A549 (cell line): ENCODE results near the gene PHF2. TPM values are rescaled to one million over a fixed set of nuclear protein-coding genes. Genes with fewer than 3 reads are reported as not detected.

Source experiments
- ATAC-seq, 2 experiments: fragments of 200-7000 bp in 1 of 2; fragments of >200 bp in 1 of 2; cut with Nextera tagmentation in 1 of 2; cut with Tn5 transposase in 1 of 2; 3 replicates each; pipeline versions ENCODE4 v1.8.0 to v1.9.1; 2018 to 2020; ENCODE audit warnings: mild to moderate bottlenecking in 1 of 2, moderate library complexity in 1 of 2
- CTCF ChIA-PET: fragments of 300-600 bp; sonication (Branson Sonifier 250); formaldehyde crosslinking; extraction: SDS; loops from one replicate; lab custom pipeline; 2021; ENCODE audit warnings: antibody characterized with exemption, inconsistent platforms; lab: Yijun Ruan, JAX
- POLR2A ChIA-PET: fragments of 350-600 bp; formaldehyde crosslinking; extraction: SDS; loops from one replicate; lab custom pipeline; 2021; ENCODE audit warnings: antibody characterized with exemption, inconsistent platforms; lab: Yijun Ruan, JAX
- DNase-seq, 2 experiments: peaks; one replicate each; pipeline versions ENCODE4 v3.0.0 to v3.0.0-alpha.2; 2011 to 2016; ENCODE audit warnings: low read depth in 1 of 2, low spot score in 1 of 2
- FAIRE-seq: peaks from 2 replicates; lab custom pipeline; 2011; peaks lifted over from hg19 to GRCh38; lab: Jason Lieb, UNC
- H3K27ac ChIP-seq, 2 experiments: fragments of >200 bp; sonication (Bioruptor Twin); formaldehyde crosslinking; 3 replicates each; pipeline ENCODE4 v1.5.1; 2016 to 2017
- H3K4me1 ChIP-seq: fragments of >200 bp; sonication (Bioruptor Twin); formaldehyde crosslinking; 3 replicates; pipeline ENCODE4 v1.6.1; 2016
- H3K4me2 ChIP-seq: fragments of >200 bp; sonication (Bioruptor Twin); formaldehyde crosslinking; 3 replicates; pipeline ENCODE4 v1.6.1; 2016
- H3K4me3 ChIP-seq: fragments of >200 bp; sonication (Bioruptor Twin); formaldehyde crosslinking; 3 replicates; pipeline ENCODE4 v1.5.1; 2016
- H3K9me3 ChIP-seq: fragments of >200 bp; sonication (Bioruptor Twin); formaldehyde crosslinking; 3 replicates; pipeline ENCODE4 v1.6.1; 2016
- BHLHE40 ChIP-seq: IDR thresholded peaks from 2 replicates; pipeline ENCODE4 v1.6.1; 2012; ENCODE audit warnings: low read depth, low read length, inconsistent platforms
- CBX8 ChIP-seq: fragments of 200-600 bp; sonication (generic); IDR thresholded peaks from 2 replicates; pipeline ENCODE4 v1.6.1; 2016
- CEBPB ChIP-seq, 2 experiments: fragments of >200 bp in 1 of 2; sonication (Bioruptor Twin) in 1 of 2; formaldehyde crosslinking in 1 of 2; IDR thresholded peaks; 2 replicates each; pipeline ENCODE4 v1.6.1; 2012 to 2016
- CHD2 ChIP-seq: fragments of 150-350 bp; IDR thresholded peaks from 2 replicates; pipeline ENCODE4 v1.6.1; 2014; ENCODE audit warnings: low read length; ENCODE audit not compliant: partially characterized antibody
- EHF ChIP-seq: fragments of 250-450 bp; sonication (Bioruptor Pico); IDR thresholded peaks from 2 replicates; pipeline ENCODE4 v1.5.0; 2020; ENCODE audit warnings: mild to moderate bottlenecking
- EHMT2 ChIP-seq: fragments of 200-600 bp; sonication (generic); IDR thresholded peaks from 2 replicates; pipeline ENCODE4 v1.6.1; 2016; ENCODE audit warnings: antibody characterized with exemption, low read depth, mild to moderate bottlenecking, moderate library complexity
- FOXS1 ChIP-seq: fragments of 250-450 bp; sonication (Bioruptor Pico); IDR thresholded peaks from 2 replicates; pipeline ENCODE4 v1.5.0; 2020; ENCODE audit warnings: mild to moderate bottlenecking, moderate library complexity
- GATA3 ChIP-seq: IDR thresholded peaks from 2 replicates; pipeline ENCODE4 v1.6.1; 2012; ENCODE audit warnings: borderline replicate concordance
- HDAC2 ChIP-seq: fragments of 200-600 bp; sonication (generic); IDR thresholded peaks from 2 replicates; pipeline ENCODE4 v1.6.1; 2016
- HEYL ChIP-seq: fragments of 250-450 bp; sonication (Bioruptor Pico); IDR thresholded peaks from 2 replicates; pipeline ENCODE4 v1.8.0; 2021; ENCODE audit warnings: mild to moderate bottlenecking, moderate library complexity
- HOXB13 ChIP-seq: fragments of 250-450 bp; sonication (Bioruptor Pico); IDR thresholded peaks from 2 replicates; pipeline ENCODE4 v1.5.0; 2020; ENCODE audit warnings: low read depth, mild to moderate bottlenecking, moderate library complexity
- HOXB5 ChIP-seq: fragments of 250-450 bp; sonication (Bioruptor Pico); IDR thresholded peaks from 2 replicates; pipeline ENCODE4 v1.5.0; 2020; ENCODE audit warnings: mild to moderate bottlenecking, moderate library complexity
- JUNB ChIP-seq: fragments of >200 bp; sonication (Bioruptor Twin); formaldehyde crosslinking; IDR thresholded peaks from 2 replicates; pipeline ENCODE4 v1.6.1; 2016
- KDM5A ChIP-seq: fragments of 200-600 bp; sonication (generic); IDR thresholded peaks from 2 replicates; pipeline ENCODE4 v1.6.1; 2016; ENCODE audit warnings: antibody characterized with exemption, mild to moderate bottlenecking
- MAFK ChIP-seq: fragments of 450-650 bp; IDR thresholded peaks from 2 replicates; pipeline ENCODE4 v1.6.1; 2014; ENCODE audit not compliant: partially characterized antibody
- NFE2L2 ChIP-seq: fragments of 150-350 bp; conservative IDR thresholded peaks from 2 replicates; pipeline ENCODE4 v1.6.1; 2014; ENCODE audit warnings: low read length
- POLR2A ChIP-seq: IDR thresholded peaks from 2 replicates; pipeline ENCODE4 v1.6.1; 2012; ENCODE audit warnings: mild to moderate bottlenecking, low read length
- POLR2AphosphoS2 ChIP-seq: conservative IDR thresholded peaks from 2 replicates; pipeline ENCODE4 v1.6.1; 2012; ENCODE audit warnings: low read length, improper control_type of control experiment, inconsistent platforms
- RARB ChIP-seq: fragments of 250-450 bp; sonication (Bioruptor Pico); IDR thresholded peaks from 2 replicates; pipeline ENCODE4 v1.8.0; 2021; ENCODE audit warnings: mild to moderate bottlenecking, moderate library complexity
- RNF2 ChIP-seq: fragments of 200-600 bp; sonication (generic); IDR thresholded peaks from 2 replicates; pipeline ENCODE4 v1.6.1; 2016; ENCODE audit warnings: low read depth, mild to moderate bottlenecking, antibody characterized with exemption, moderate library complexity, borderline replicate concordance
- SREBF2 ChIP-seq: fragments of 450-650 bp; IDR thresholded peaks from 2 replicates; pipeline ENCODE4 v1.6.1; 2014; ENCODE audit warnings: mild to moderate bottlenecking, moderate library complexity
- TFCP2L1 ChIP-seq: fragments of 250-450 bp; sonication (Bioruptor Pico); IDR thresholded peaks from 2 replicates; pipeline ENCODE4 v1.5.0; 2021; ENCODE audit warnings: mild to moderate bottlenecking
- ZC3H11A ChIP-seq: fragments of 450-650 bp; IDR thresholded peaks from 2 replicates; pipeline ENCODE4 v1.6.1; 2014; ENCODE audit warnings: antibody characterized with exemption, mild to moderate bottlenecking
- ZFP36 ChIP-seq: fragments of 450-650 bp; IDR thresholded peaks from 2 replicates; pipeline ENCODE4 v1.6.1; 2014; ENCODE audit warnings: borderline replicate concordance; ENCODE audit not compliant: partially characterized antibody
- ZNF302 ChIP-seq: fragments of 250-450 bp; sonication (Bioruptor Pico); IDR thresholded peaks from 2 replicates; pipeline ENCODE4 v1.9.0; 2021; ENCODE audit warnings: inconsistent platforms, mild to moderate bottlenecking, moderate library complexity
- WGBS: methylation state at CpG from one replicate; pipeline ENCODE4 v1.1.6; 2017; ENCODE audit errors: missing lambda C conversion rate; 5-methylcytosine and 5-hydroxymethylcytosine counted together
- polyA plus RNA-seq, 4 experiments: library from polyadenylated mRNA; depleted of rRNA in 3 of 4; stranded (reverse); fragments of >200 nt; fragmentation: RNase III in 1 of 4; extraction: RNeasy Plus Mini Kit Qiagen cat#74134 plus additional on column Dnase treatment in 1 of 4; gene quantifications; 2 replicates in 3 of 4; 3 replicates in 1 of 4; pipeline ENCODE4 v1.2.3, GENCODE V29; 2011 to 2017
- TF ChIP-seq, protein P1 (sequence below): fragments of 150-350 bp; IDR thresholded peaks from 2 replicates; pipeline ENCODE4 v1.6.1; 2014; ENCODE audit warnings: low read depth, mild to moderate bottlenecking, low read length
- TF ChIP-seq, protein P2 (sequence below): IDR thresholded peaks from 2 replicates; pipeline ENCODE4 v1.6.1; 2012
- TF ChIP-seq, protein P3 (sequence below): IDR thresholded peaks from 2 replicates; pipeline ENCODE4 v1.6.1; 2012
- TF ChIP-seq, protein P4 (sequence below): fragments of >200 bp; sonication (Bioruptor Twin); formaldehyde crosslinking; IDR thresholded peaks from 3 replicates; pipeline ENCODE4 v1.5.1; 2016

The PHF2 gene
- polyA plus RNA-seq, 2 of the 4 experiments (the other 2 are of a cell fraction): 9.6 to 12.2 TPM

DNA sequence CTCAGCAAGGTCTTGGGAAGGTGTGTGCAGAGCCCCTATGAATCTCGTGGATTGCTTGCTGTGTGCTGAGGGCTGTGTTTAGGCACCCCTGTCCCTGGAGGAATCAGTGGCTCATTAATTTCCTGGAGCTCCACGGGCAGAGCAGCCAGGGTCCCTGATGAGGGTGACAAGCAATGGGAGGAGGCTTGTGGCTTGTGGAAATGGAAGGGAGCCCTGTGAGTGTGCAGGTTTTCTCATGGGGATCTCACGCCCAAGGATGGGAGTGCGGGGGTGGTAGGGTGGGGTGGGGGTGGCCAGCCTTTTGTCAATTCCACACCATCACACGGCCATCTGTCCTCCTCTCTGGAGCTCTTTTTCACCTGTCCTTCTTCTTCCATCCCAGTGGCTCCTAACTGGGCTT lies 25.3 kb downstream of the PHF2 start:
- DNase-seq (no peak), FAIRE-seq (no peak), ATAC-seq (no peak)
- Histone ChIP-seq H3K27ac (no peak overlapping the region), H3K4me2 (no peak overlapping the region), H3K9me3 (peaks cover under 1% of the 10 kb centered on the region; the same call in 2 of the 3 replicates), H3K4me1 (0 out of 3 replicates have a peak, but pooled peaks cover 5% of the 10 kb centered on the region), H3K4me3 (no peak overlapping the region)
- POLR2A ChIA-PET: no interaction called here
- CTCF ChIA-PET: interaction anchor here (1.2 kb wide), 1 partner anchor 48 kb away, joined by 3 read pairs; no protein-coding TSS in a partner anchor
- 83% methylated on average over 5 of the region's 5 CpGs for WGBS
- TF ChIP-seq MAFK (no peak), CHD2 (no peak), HDAC2 (no peak), JUNB (no peak)
- TF ChIP-seq, protein P1, sequence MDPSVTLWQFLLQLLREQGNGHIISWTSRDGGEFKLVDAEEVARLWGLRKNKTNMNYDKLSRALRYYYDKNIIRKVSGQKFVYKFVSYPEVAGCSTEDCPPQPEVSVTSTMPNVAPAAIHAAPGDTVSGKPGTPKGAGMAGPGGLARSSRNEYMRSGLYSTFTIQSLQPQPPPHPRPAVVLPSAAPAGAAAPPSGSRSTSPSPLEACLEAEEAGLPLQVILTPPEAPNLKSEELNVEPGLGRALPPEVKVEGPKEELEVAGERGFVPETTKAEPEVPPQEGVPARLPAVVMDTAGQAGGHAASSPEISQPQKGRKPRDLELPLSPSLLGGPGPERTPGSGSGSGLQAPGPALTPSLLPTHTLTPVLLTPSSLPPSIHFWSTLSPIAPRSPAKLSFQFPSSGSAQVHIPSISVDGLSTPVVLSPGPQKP: no peak

DNA sequence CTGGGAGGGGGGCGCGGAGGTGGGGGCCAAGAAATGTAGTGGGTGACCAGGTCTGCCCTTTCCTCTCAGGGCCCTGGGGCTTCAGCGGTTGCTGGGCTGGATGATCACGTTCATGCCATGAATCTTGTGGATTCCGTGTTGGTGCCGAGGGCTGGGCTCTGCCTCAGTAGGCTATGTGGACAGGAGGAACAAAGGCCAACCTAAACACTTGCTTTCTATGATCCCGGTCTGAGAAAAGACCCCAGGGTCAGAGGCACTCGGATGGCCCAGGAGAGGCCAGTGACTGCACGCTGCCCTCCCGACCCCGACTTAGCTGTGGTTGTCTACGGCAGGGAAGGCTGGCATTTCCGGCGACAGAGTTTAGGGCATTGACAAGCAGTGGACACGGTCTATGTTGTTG lies 26.6 kb downstream of the PHF2 start:
- H3K4me1 ChIP-seq: 0 out of 3 replicates have a peak, but pooled peaks cover 5% of the 10 kb centered on the region
- ATAC-seq: no peak
- 96% methylated on average over 13 of the region's 15 CpGs for WGBS
- TF ChIP-seq CBX8: no peak
- no peak for TF ChIP-seq EHF (CRISPR knock-in tag)
- TF ChIP-seq GATA3: no peak
- no peak for TF ChIP-seq ZNF302
- no peak for TF ChIP-seq POLR2A
- TF ChIP-seq RARB (CRISPR knock-in tag): no peak
- TF ChIP-seq FOXS1 (CRISPR knock-in tag): no peak
- TF ChIP-seq TFCP2L1 (CRISPR knock-in tag): no peak
- TF ChIP-seq, protein P2, sequence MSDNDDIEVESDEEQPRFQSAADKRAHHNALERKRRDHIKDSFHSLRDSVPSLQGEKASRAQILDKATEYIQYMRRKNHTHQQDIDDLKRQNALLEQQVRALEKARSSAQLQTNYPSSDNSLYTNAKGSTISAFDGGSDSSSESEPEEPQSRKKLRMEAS: no peak
- no peak for TF ChIP-seq SREBF2
- TF ChIP-seq RNF2: no peak
- no peak for TF ChIP-seq POLR2AphosphoS2
- no peak for TF ChIP-seq HOXB5 (CRISPR knock-in tag)
- TF ChIP-seq HOXB13 (CRISPR knock-in tag): no peak
- no peak for TF ChIP-seq HEYL
- TF ChIP-seq CEBPB (IDR thresholded peaks at IDR 0.05): no peak
- no peak for TF ChIP-seq CHD2
- no peak for TF ChIP-seq ZFP36
- no peak for TF ChIP-seq BHLHE40
- TF ChIP-seq, all 56 proteins: peak for 0
- Histone ChIP-seq H3K4me2 (no peak overlapping the region), H3K4me3 (no peak overlapping the region), H3K27ac (no peak overlapping the region), H3K9me3 (peaks cover 6% of the 10 kb centered on the region; the same call in 2 of the 3 replicates)
- DNase-seq (no peak), FAIRE-seq (no peak)
- ChIA-PET CTCF (no interaction called here), POLR2A (no interaction called here)

DNA sequence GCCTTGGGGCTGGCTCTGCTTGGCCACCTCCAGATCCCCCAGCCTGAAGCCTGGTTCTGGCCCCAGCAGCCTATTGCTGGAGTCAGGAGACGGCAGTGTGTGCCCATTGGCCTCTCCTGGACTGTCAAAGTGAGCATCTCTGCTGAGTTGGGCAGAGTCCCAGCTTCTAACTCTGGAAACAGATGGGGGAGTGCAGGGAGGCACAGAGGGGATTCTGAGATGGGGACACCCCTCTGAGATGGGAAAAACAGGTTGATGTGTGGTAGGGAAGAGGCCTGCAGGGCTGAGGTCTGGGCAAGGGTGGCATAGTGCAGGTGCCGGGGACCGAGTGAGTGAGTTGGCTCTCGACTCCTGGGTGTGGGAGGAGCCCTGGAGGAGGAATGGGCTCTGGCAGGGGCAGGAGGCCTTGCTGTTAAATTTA lies 27.5 kb downstream of the PHF2 start:
- H3K4me3 ChIP-seq: no peak overlapping the region
- WGBS: 60% methylated on average over 4 of the region's 4 CpGs
- ChIA-PET POLR2A (no interaction called here), CTCF (no interaction called here)
- H3K4me2 ChIP-seq: no peak overlapping the region
- no peak overlapping the region for H3K27ac ChIP-seq
- no peak for ATAC-seq
- TF ChIP-seq, protein P3, sequence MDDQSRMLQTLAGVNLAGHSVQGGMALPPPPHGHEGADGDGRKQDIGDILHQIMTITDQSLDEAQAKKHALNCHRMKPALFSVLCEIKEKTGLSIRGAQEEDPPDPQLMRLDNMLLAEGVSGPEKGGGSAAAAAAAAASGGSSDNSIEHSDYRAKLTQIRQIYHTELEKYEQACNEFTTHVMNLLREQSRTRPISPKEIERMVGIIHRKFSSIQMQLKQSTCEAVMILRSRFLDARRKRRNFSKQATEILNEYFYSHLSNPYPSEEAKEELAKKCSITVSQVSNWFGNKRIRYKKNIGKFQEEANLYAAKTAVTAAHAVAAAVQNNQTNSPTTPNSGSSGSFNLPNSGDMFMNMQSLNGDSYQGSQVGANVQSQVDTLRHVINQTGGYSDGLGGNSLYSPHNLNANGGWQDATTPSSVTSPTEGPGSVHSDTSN: no peak
- TF ChIP-seq GATA3: no peak
- no peak for TF ChIP-seq KDM5A
- TF ChIP-seq NFE2L2: no peak
- no peak for TF ChIP-seq EHMT2
- TF ChIP-seq ZC3H11A: no peak
- TF ChIP-seq, protein P4, sequence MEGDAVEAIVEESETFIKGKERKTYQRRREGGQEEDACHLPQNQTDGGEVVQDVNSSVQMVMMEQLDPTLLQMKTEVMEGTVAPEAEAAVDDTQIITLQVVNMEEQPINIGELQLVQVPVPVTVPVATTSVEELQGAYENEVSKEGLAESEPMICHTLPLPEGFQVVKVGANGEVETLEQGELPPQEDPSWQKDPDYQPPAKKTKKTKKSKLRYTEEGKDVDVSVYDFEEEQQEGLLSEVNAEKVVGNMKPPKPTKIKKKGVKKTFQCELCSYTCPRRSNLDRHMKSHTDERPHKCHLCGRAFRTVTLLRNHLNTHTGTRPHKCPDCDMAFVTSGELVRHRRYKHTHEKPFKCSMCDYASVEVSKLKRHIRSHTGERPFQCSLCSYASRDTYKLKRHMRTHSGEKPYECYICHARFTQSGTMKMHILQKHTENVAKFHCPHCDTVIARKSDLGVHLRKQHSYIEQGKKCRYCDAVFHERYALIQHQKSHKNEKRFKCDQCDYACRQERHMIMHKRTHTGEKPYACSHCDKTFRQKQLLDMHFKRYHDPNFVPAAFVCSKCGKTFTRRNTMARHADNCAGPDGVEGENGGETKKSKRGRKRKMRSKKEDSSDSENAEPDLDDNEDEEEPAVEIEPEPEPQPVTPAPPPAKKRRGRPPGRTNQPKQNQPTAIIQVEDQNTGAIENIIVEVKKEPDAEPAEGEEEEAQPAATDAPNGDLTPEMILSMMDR: no peak
- H3K4me1 ChIP-seq: 0 out of 3 replicates have a peak, but pooled peaks cover 5% of the 10 kb centered on the region
- FAIRE-seq: no peak
- peaks cover 10% of the 10 kb centered on the region for H3K9me3 ChIP-seq
- no peak for DNase-seq
